Hematopoietic multipotent progenitor cell treated with erythropoietin and hydrocortisone succinate and interleukin-3 and kit ligand, for 6 days (in vitro differentiated cells): ENCODE data around the gene GRIK2.

Experiments
- DNase-seq: peaks from one replicate; pipeline ENCODE4 v3.0.0-alpha.2; 2015

Gene GRIK2

GRCh38 chr6:101462576-101462975 lies 69.1 kb downstream of the GRIK2 start:
- DNase-seq: no peak

GRCh38 chr6:101465863-101466262 lies 72.4 kb downstream of the GRIK2 start:
- no peak for DNase-seq

GRCh38 chr6:101477436-101477835 lies 83.9 kb downstream of the GRIK2 start:
- DNase-seq: no peak

GRCh38 chr6:101478891-101479290 lies 85.4 kb downstream of the GRIK2 start:
- no peak for DNase-seq

GRCh38 chr6:101482606-101483005 lies 89.1 kb downstream of the GRIK2 start:
- DNase-seq: no peak

GRCh38 chr6:101484781-101485180 lies 91.3 kb downstream of the GRIK2 start:
- DNase-seq: no peak

- DNase-seq: no peak
Measured at GRCh38 chr6:101486124-101486523, 92.6 kb downstream of the GRIK2 start.

GRCh38 chr6:101486726-101487125 lies 93.2 kb downstream of the GRIK2 start:
- no peak for DNase-seq

- no peak for DNase-seq
Measured at GRCh38 chr6:101489456-101489855, 95.9 kb downstream of the GRIK2 start.

- DNase-seq: no peak
Measured at GRCh38 chr6:101490857-101491256, 97.3 kb downstream of the GRIK2 start.

GRCh38 chr6:101502818-101503217 lies 109.3 kb downstream of the GRIK2 start:
- DNase-seq: no peak

GRCh38 chr6:101509536-101509935 lies 116.0 kb downstream of the GRIK2 start:
- no peak for DNase-seq

- no peak for DNase-seq
Measured at GRCh38 chr6:101513181-101513580, 119.7 kb downstream of the GRIK2 start.

GRCh38 chr6:101516578-101516977 lies 123.1 kb downstream of the GRIK2 start:
- DNase-seq: no peak

GRCh38 chr6:101517632-101518031 lies 124.1 kb downstream of the GRIK2 start:
- no peak for DNase-seq

- DNase-seq: no peak
Measured at GRCh38 chr6:101522254-101522653, 128.7 kb downstream of the GRIK2 start.

GRCh38 chr6:101527467-101527866 lies 134.0 kb downstream of the GRIK2 start:
- DNase-seq: no peak

- no peak for DNase-seq
Measured at GRCh38 chr6:101528801-101529200, 135.3 kb downstream of the GRIK2 start.

GRCh38 chr6:101531538-101531937 lies 138.0 kb downstream of the GRIK2 start:
- DNase-seq: no peak

GRCh38 chr6:101534386-101534785 lies 140.9 kb downstream of the GRIK2 start:
- no peak for DNase-seq

GRCh38 chr6:101534821-101535220 lies 141.3 kb downstream of the GRIK2 start:
- no peak for DNase-seq

- DNase-seq: no peak
Measured at GRCh38 chr6:101537753-101538316, 144.3 kb downstream of the GRIK2 start.

- no peak for DNase-seq
Measured at GRCh38 chr6:101539510-101540245, 146.2 kb downstream of the GRIK2 start.

GRCh38 chr6:101541894-101542293 lies 148.4 kb downstream of the GRIK2 start:
- DNase-seq: no peak

GRCh38 chr6:101543796-101544195 lies 150.3 kb downstream of the GRIK2 start:
- no peak for DNase-seq
